HCT116 (cell line): ENCODE measurements around the gene CHRD. TPM values are rescaled to one million over a fixed set of nuclear protein-coding genes. Genes with fewer than 3 reads are reported as not detected.

Experiments used
- ATAC-seq: fragments of 200-7000 bp; cut with Tn5 transposase; 2 replicates; pipeline ENCODE4 v1.9.1; 2020; ENCODE audit warnings: mild to moderate bottlenecking, moderate library complexity
- BruUV-seq: library from RNA; stranded (reverse); fragments of 400-500 nt; replicated peaks from 2 replicates; lab custom pipeline; 2021; lab: Mats Ljungman, UMichigan
- CTCF ChIA-PET: fragments of 300-600 bp; sonication (Branson Sonifier 250); formaldehyde crosslinking; loops from one replicate; lab custom pipeline; 2021; ENCODE audit warnings: antibody characterized with exemption; lab: Charles Lee
- POLR2A ChIA-PET: fragments of 300-600, 350-600 bp; sonication (Branson Sonifier 250); formaldehyde crosslinking; loops from one replicate; lab custom pipeline; 2021; ENCODE audit warnings: antibody characterized with exemption; lab: Charles Lee
- RAD21 ChIA-PET, 2 experiments: fragments of 300-600 bp; sonication (Branson Sonifier 250); formaldehyde crosslinking; loops; one replicate each; lab custom pipeline; 2023; ENCODE audit warnings: low total read pairs in 2 of 2; ENCODE audit not compliant: uncharacterized antibody in 2 of 2, unreplicated experiment in 2 of 2, low non-redundant PET in 1 of 2; lab: Charles Lee
- DNase-seq: peaks from one replicate; pipeline ENCODE4 v3.0.0-alpha.2; 2010; ENCODE audit warnings: low read depth, low spot score
- H2AFZ ChIP-seq: fragments of 200-600 bp; shearing (Covaris generic), sonication (generic); 2 replicates; pipeline ENCODE4 v1.6.1; 2017; ENCODE audit warnings: low read depth, mixed run types, mixed read lengths, antibody characterized with exemption, low read length; ENCODE audit not compliant: poor library complexity, severe bottlenecking
- H3K27ac ChIP-seq: 2 replicates; pipeline ENCODE4 v1.5.1; 2012; ENCODE audit warnings: low read depth, low read length
- H3K27me3 ChIP-seq: fragments of 200-600 bp; sonication (generic); 2 replicates; pipeline ENCODE4 v1.6.1; 2016; ENCODE audit warnings: mixed run types, low read length, mixed read lengths; ENCODE audit not compliant: insufficient read depth
- H3K36me3 ChIP-seq, 2 experiments: fragments of 200-500 bp in 1 of 2; fragments of 200-600 bp in 1 of 2; sonication (Bioruptor generic) in 1 of 2; sonication (generic) in 1 of 2; 2 replicates each; pipeline versions ENCODE4 v1.5.1 to v1.6.1; 2014 to 2016; ENCODE audit warnings: low read length in 2 of 2, inconsistent platforms in 1 of 2, mixed read lengths in 1 of 2, mixed run types in 1 of 2; ENCODE audit not compliant: insufficient read depth in 2 of 2, control insufficient read depth in 1 of 2
- H3K4me1 ChIP-seq, 2 experiments: fragments of 200-600 bp in 1 of 2; sonication (generic) in 1 of 2; 2 replicates each; pipeline versions ENCODE4 v1.5.1 to v1.6.1; 2012 to 2017; ENCODE audit warnings: low read length in 2 of 2, inconsistent platforms in 1 of 2, mild to moderate bottlenecking in 1 of 2, mixed read lengths in 1 of 2, mixed run types in 1 of 2, moderate library complexity in 1 of 2; ENCODE audit not compliant: insufficient read depth in 2 of 2, control insufficient read depth in 1 of 2
- H3K4me2 ChIP-seq: fragments of 200-600 bp; sonication (generic); 2 replicates; pipeline ENCODE4 v1.6.1; 2017; ENCODE audit warnings: mixed run types, low read length, mixed read lengths
- H3K4me3 ChIP-seq, 2 experiments: fragments of 200-600 bp in 1 of 2; sonication (generic) in 1 of 2; replicated peaks in 1 of 2; 2 replicates each; pipeline ENCODE4 v1.5.1; 2011 to 2016; ENCODE audit warnings: low read length in 2 of 2, control low read depth in 1 of 2, low read depth in 1 of 2, mild to moderate bottlenecking in 1 of 2, mixed read lengths in 1 of 2, mixed run types in 1 of 2
- H3K79me2 ChIP-seq: fragments of 200-600 bp; sonication (generic); 2 replicates; pipeline ENCODE4 v1.6.1; 2017; ENCODE audit warnings: mild to moderate bottlenecking, mixed run types, low read length, moderate library complexity, mixed read lengths; ENCODE audit not compliant: insufficient read depth
- H3K9ac ChIP-seq: fragments of 200-600 bp; sonication (generic); 2 replicates; pipeline ENCODE4 v1.6.1; 2016; ENCODE audit warnings: low read length, mixed read lengths
- H3K9me2 ChIP-seq: fragments of 200-600 bp; sonication (generic), shearing (Covaris generic); 2 replicates; pipeline ENCODE4 v1.6.1; 2017; ENCODE audit warnings: mixed run types, mild to moderate bottlenecking, moderate library complexity; ENCODE audit not compliant: insufficient read depth
- H3K9me3 ChIP-seq, 2 experiments: fragments of 200-500 bp in 1 of 2; fragments of 200-600 bp in 1 of 2; sonication (Bioruptor generic) in 1 of 2; sonication (generic) in 1 of 2; 2 replicates each; pipeline ENCODE4 v1.6.1; 2014 to 2017; ENCODE audit warnings: low read length in 2 of 2, mixed read lengths in 2 of 2, inconsistent platforms in 1 of 2, low read depth in 1 of 2, mild to moderate bottlenecking in 1 of 2, mixed run types in 1 of 2, moderate library complexity in 1 of 2; ENCODE audit not compliant: control insufficient read depth in 1 of 2, insufficient read depth in 1 of 2
- H4K20me1 ChIP-seq: fragments of 200-600 bp; sonication (generic), shearing (Covaris generic); 2 replicates; pipeline ENCODE4 v1.6.1; 2017; ENCODE audit warnings: mixed run types, mild to moderate bottlenecking, moderate library complexity; ENCODE audit not compliant: insufficient read depth
- CBX3 ChIP-seq: IDR thresholded peaks from 2 replicates; pipeline ENCODE4 v1.6.1; 2012; ENCODE audit warnings: low read depth
- EGR1 ChIP-seq: IDR thresholded peaks from 2 replicates; pipeline ENCODE4 v1.6.1; 2012; ENCODE audit warnings: low read depth
- ELF1 ChIP-seq: IDR thresholded peaks from 2 replicates; pipeline ENCODE4 v1.6.1; 2012; ENCODE audit warnings: low read depth, borderline replicate concordance
- EZH2 ChIP-seq: fragments of 200-600 bp; sonication (generic); IDR thresholded peaks from 2 replicates; pipeline ENCODE4 v1.6.1; 2017; ENCODE audit warnings: antibody characterized with exemption, mixed run types
- FOSL1 ChIP-seq: IDR thresholded peaks from 2 replicates; pipeline ENCODE4 v1.6.1; 2012; ENCODE audit warnings: low read depth
- JUND ChIP-seq: IDR thresholded peaks from 2 replicates; pipeline ENCODE4 v1.6.1; 2012
- POLR2A ChIP-seq: IDR thresholded peaks from 2 replicates; pipeline ENCODE4 v1.7.0; 2011; ENCODE audit warnings: borderline replicate concordance; ENCODE audit not compliant: insufficient read depth, insufficient read length; ENCODE audit errors: extremely low read depth
- POLR2AphosphoS5 ChIP-seq: IDR thresholded peaks from 2 replicates; pipeline ENCODE4 v1.6.1; 2011; ENCODE audit warnings: mild to moderate bottlenecking, low read depth, low read length, moderate library complexity
- SRF ChIP-seq: IDR thresholded peaks from 2 replicates; pipeline ENCODE4 v1.6.1; 2012; ENCODE audit warnings: low read depth
- YY1 ChIP-seq: IDR thresholded peaks from 2 replicates; pipeline ENCODE4 v1.6.1; 2011; ENCODE audit warnings: low read length, low read depth, moderate library complexity, mild to moderate bottlenecking; ENCODE audit not compliant: insufficient replicate concordance; ENCODE audit errors: extremely low read depth
- ZNF274 ChIP-seq: fragments of 200-500 bp; sonication (Bioruptor generic); IDR thresholded peaks from 2 replicates; pipeline ENCODE4 v1.6.1; 2014; ENCODE audit warnings: mild to moderate bottlenecking, low read depth, low read length, inconsistent platforms
- intact Hi-C: fragments of 100-400 bp; cut with micrococcal nuclease; formaldehyde crosslinking; loops from 2 replicates; pipeline ENCODE4 v1.10.0; 2022
- total RNA-seq: library from RNA; stranded (reverse); gene quantifications from one replicate; pipeline ENCODE4 v1.2.1, GENCODE V29; 2021; ENCODE audit not compliant: unreplicated experiment
- TF ChIP-seq, protein P1 (sequence below): IDR thresholded peaks from 2 replicates; pipeline ENCODE4 v1.6.1; 2012; ENCODE audit warnings: low read depth
- TF ChIP-seq, protein P2 (sequence below): IDR thresholded peaks from 2 replicates; pipeline ENCODE4 v1.6.1; 2012
- TF ChIP-seq, protein P3 (sequence below), 3 experiments: fragments of 200-600 bp in 1 of 3; sonication (generic) in 1 of 3; IDR thresholded peaks in 2 of 3; conservative IDR thresholded peaks in 1 of 3; 2 replicates each; pipeline ENCODE4 v1.5.1; 2012 to 2017; ENCODE audit warnings: low read depth in 2 of 3, low read length in 2 of 3, antibody characterized with exemption in 1 of 3, borderline replicate concordance in 1 of 3, control low read depth in 1 of 3, mild to moderate bottlenecking in 1 of 3, mixed read lengths in 1 of 3, mixed run types in 1 of 3, moderate library complexity in 1 of 3; ENCODE audit not compliant: insufficient read depth in 1 of 3

Gene CHRD
- total RNA-seq, 1 experiment from 2014 or later, result 8.0 TPM

DNA sequence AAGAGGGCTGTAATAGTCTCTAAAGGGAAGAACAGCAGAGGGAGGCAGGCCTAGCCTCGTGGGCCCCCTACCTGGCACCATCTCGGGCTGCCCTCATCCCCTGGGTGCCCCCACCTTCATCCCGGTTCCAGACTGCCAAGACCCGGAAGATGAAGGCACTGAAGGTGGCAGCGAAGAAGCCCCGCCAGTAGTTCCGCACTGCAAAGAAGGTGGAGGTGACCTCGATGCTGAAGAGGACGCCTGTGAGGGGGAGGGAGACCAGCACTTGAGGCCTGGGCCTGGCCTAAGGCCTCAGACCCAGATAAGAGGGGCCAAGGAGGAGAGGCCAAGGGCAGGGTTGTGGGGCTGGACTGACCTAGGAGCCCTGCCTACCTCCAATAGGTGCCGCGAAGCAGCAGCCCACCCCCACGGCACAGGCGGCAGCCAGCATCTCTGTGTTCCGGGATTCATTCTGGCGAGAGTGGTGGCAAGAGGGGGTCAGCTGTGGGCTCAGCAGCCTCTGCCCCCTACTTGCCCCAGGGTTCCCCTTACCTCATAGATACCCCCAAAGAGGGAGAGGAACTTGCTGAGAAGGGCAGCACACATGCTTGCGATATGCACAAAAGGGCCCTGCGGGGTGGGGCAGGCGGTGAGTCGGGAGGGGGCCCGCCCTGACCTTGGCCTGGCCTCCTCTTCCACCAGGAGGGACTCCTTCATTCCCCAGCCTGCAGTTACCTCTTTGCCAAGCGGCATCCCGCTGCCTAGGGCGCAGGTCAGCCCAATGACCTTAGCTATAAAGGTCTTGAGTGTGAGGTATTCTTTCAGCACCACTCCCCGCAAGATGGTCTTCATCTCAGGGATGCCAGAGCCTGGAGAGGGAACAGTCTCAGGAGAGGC lies 22.4 kb upstream of the CHRD start:
- peaks cover 18 to 24% of the 10 kb centered on the region in 2 experiments; a peak in 3 of 4 replicates for H3K36me3 ChIP-seq
- RAD21 ChIA-PET, result no interaction called here
- no peak overlapping the region for H3K4me3 ChIP-seq
- H2AFZ ChIP-seq, result no peak overlapping the region
- no peaks in the 10 kb centered on the region for H3K9me2 ChIP-seq
- peaks cover 14% of the 10 kb centered on the region for H3K79me2 ChIP-seq
- intact Hi-C loops, result no loop called here
- CTCF ChIA-PET, result no interaction called here
- no peaks in the 10 kb centered on the region for H4K20me1 ChIP-seq
- H3K9ac ChIP-seq, result no peak overlapping the region
- no peaks in the 10 kb centered on the region for H3K9me3 ChIP-seq
- DNase-seq (no peak), ATAC-seq (no peak)
- BruUV-seq, result no TSS peak
- peaks cover 4 to 18% of the 10 kb centered on the region in 2 experiments; a peak in 3 of 4 replicates for H3K4me1 ChIP-seq
- POLR2A ChIA-PET, result no interaction called here
- no peaks in the 10 kb centered on the region for H3K27me3 ChIP-seq
- TF ChIP-seq ELF1 (no peak), EGR1 (no peak), POLR2AphosphoS5 (no peak), JUND (no peak), YY1 (no peak), EZH2 (no peak), ZNF274 (no peak), SRF (no peak), CBX3 (no peak), FOSL1 (no peak), POLR2A (no peak)
- TF ChIP-seq, protein P1, sequence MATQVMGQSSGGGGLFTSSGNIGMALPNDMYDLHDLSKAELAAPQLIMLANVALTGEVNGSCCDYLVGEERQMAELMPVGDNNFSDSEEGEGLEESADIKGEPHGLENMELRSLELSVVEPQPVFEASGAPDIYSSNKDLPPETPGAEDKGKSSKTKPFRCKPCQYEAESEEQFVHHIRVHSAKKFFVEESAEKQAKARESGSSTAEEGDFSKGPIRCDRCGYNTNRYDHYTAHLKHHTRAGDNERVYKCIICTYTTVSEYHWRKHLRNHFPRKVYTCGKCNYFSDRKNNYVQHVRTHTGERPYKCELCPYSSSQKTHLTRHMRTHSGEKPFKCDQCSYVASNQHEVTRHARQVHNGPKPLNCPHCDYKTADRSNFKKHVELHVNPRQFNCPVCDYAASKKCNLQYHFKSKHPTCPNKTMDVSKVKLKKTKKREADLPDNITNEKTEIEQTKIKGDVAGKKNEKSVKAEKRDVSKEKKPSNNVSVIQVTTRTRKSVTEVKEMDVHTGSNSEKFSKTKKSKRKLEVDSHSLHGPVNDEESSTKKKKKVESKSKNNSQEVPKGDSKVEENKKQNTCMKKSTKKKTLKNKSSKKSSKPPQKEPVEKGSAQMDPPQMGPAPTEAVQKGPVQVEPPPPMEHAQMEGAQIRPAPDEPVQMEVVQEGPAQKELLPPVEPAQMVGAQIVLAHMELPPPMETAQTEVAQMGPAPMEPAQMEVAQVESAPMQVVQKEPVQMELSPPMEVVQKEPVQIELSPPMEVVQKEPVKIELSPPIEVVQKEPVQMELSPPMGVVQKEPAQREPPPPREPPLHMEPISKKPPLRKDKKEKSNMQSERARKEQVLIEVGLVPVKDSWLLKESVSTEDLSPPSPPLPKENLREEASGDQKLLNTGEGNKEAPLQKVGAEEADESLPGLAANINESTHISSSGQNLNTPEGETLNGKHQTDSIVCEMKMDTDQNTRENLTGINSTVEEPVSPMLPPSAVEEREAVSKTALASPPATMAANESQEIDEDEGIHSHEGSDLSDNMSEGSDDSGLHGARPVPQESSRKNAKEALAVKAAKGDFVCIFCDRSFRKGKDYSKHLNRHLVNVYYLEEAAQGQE, result no peak
- TF ChIP-seq, protein P2, sequence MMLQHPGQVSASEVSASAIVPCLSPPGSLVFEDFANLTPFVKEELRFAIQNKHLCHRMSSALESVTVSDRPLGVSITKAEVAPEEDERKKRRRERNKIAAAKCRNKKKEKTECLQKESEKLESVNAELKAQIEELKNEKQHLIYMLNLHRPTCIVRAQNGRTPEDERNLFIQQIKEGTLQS, result no peak
- TF ChIP-seq, protein P3, sequence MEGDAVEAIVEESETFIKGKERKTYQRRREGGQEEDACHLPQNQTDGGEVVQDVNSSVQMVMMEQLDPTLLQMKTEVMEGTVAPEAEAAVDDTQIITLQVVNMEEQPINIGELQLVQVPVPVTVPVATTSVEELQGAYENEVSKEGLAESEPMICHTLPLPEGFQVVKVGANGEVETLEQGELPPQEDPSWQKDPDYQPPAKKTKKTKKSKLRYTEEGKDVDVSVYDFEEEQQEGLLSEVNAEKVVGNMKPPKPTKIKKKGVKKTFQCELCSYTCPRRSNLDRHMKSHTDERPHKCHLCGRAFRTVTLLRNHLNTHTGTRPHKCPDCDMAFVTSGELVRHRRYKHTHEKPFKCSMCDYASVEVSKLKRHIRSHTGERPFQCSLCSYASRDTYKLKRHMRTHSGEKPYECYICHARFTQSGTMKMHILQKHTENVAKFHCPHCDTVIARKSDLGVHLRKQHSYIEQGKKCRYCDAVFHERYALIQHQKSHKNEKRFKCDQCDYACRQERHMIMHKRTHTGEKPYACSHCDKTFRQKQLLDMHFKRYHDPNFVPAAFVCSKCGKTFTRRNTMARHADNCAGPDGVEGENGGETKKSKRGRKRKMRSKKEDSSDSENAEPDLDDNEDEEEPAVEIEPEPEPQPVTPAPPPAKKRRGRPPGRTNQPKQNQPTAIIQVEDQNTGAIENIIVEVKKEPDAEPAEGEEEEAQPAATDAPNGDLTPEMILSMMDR (IDR thresholded peaks at IDR 0.05 in 2 of 3, conservative IDR thresholded peaks at IDR 0.05 in 1 of 3; ENCODE audit: borderline replicate concordance in 1 of 3, insufficient read depth in 1 of 3, low read depth in 2 of 3, low read length in 2 of 3), result no peak
- H3K4me2 ChIP-seq, result no peak overlapping the region
- H3K27ac ChIP-seq, result no peak overlapping the region
